Uterus (tissue), 4 donors: ENCODE results near the gene TMEM185B. TPM values are rescaled to one million over a fixed set of nuclear protein-coding genes. Genes with fewer than 3 reads are reported as not detected.

Experiments
- DNase-seq, 2 donors: peaks; one replicate each; pipeline ENCODE4 v3.0.0-alpha.2; 2019 to 2020
- H3K27ac ChIP-seq, 2 donors: fragments of 200-600 bp; sonication (generic); 1 replicate in 1 of 2; 2 replicates in 1 of 2; pipeline ENCODE4 v1.5.1; 2016 to 2018
- H3K27me3 ChIP-seq, 2 donors: fragments of 200-600 bp; sonication (generic); one replicate each; pipeline ENCODE4 v1.5.1; 2018 to 2019; ENCODE audit warnings: control low read depth in 1 of 2
- H3K36me3 ChIP-seq, 2 donors: fragments of 200-600 bp; sonication (generic); one replicate each; pipeline ENCODE4 v1.5.1; 2019; ENCODE audit warnings: control low read depth in 1 of 2
- H3K4me1 ChIP-seq, 2 donors: fragments of 200-600 bp; sonication (generic); one replicate each; pipeline ENCODE4 v1.5.1; 2018 to 2019; ENCODE audit warnings: control low read depth in 1 of 2
- H3K4me3 ChIP-seq, 2 donors: fragments of 200-600 bp; sonication (generic); 1 replicate in 1 of 2; 2 replicates in 1 of 2; pipeline ENCODE4 v1.5.1; 2018 to 2019; ENCODE audit warnings: mild to moderate bottlenecking in 1 of 2
- H3K9me3 ChIP-seq, 2 donors: fragments of 200-600 bp; sonication (generic); one replicate each; pipeline ENCODE4 v1.5.1; 2019; ENCODE audit warnings: control low read depth in 1 of 2
- POLR2A ChIP-seq, 2 donors: fragments of 450-650 bp; IDR thresholded peaks; one replicate each; pipeline ENCODE4 v1.6.1; 2016; ENCODE audit warnings: antibody characterized with exemption in 2 of 2, mild to moderate bottlenecking in 1 of 2, moderate library complexity in 1 of 2
- intact Hi-C: fragments of 100-400 bp; cut with DNase I; formaldehyde crosslinking; loops from one replicate; pipeline ENCODE4 v1.15.1; 2023; ENCODE audit warnings: low total_unique reads
- total RNA-seq, 4 donors: library from RNA; depleted of rRNA in 3 of 4; stranded (reverse); fragments of >200 nt in 3 of 4; gene quantifications; one replicate each; pipeline versions ENCODE4 v1.1.0 to v1.2.4, GENCODE V29; 2014 to 2023
- TF ChIP-seq, protein P1 (sequence below), 4 experiments: fragments of 200-600 bp in 2 of 4; fragments of 450-650 bp in 2 of 4; sonication (generic) in 2 of 4; IDR thresholded peaks; one replicate each; pipeline ENCODE4 v1.5.1; 2016 to 2019; ENCODE audit warnings: antibody characterized with exemption in 4 of 4, mild to moderate bottlenecking in 2 of 4, moderate library complexity in 1 of 4
- donor health status: DM: yes; HTN: yes; CAD: no.

The TMEM185B gene
- total RNA-seq, 4 donors from 2014 or later = 11.5 to 34.6 (median 22.0) TPM

DNA sequence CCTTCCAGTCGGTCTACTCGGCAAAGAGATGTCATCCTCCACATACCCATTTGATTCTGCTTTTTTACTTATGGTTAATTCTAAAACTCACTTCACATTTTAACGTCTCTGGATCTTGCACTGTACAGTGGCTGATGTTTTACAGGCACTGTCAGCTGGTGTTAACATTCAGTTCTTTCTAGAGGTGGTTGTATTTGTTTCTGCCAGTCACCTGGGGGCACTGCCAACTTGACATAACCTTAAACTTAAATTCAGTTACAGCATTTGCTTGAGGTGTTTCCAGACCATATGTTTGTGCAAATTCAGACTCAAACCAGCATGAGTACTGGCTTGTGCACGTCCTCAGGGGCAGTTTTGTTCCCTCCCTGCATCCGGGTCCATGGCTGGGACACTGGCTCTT is 5.3 kb upstream of the TMEM185B start:
- intact Hi-C loops = loop anchor here (10.0 kb wide), 1 partner anchor 86 kb away; no protein-coding TSS in a partner anchor
- DNase-seq = no peak
- no peak for TF ChIP-seq POLR2A (IDR thresholded peaks at IDR 0.05)
- TF ChIP-seq, protein P1, sequence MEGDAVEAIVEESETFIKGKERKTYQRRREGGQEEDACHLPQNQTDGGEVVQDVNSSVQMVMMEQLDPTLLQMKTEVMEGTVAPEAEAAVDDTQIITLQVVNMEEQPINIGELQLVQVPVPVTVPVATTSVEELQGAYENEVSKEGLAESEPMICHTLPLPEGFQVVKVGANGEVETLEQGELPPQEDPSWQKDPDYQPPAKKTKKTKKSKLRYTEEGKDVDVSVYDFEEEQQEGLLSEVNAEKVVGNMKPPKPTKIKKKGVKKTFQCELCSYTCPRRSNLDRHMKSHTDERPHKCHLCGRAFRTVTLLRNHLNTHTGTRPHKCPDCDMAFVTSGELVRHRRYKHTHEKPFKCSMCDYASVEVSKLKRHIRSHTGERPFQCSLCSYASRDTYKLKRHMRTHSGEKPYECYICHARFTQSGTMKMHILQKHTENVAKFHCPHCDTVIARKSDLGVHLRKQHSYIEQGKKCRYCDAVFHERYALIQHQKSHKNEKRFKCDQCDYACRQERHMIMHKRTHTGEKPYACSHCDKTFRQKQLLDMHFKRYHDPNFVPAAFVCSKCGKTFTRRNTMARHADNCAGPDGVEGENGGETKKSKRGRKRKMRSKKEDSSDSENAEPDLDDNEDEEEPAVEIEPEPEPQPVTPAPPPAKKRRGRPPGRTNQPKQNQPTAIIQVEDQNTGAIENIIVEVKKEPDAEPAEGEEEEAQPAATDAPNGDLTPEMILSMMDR (IDR thresholded peaks at IDR 0.05) = no peak

DNA sequence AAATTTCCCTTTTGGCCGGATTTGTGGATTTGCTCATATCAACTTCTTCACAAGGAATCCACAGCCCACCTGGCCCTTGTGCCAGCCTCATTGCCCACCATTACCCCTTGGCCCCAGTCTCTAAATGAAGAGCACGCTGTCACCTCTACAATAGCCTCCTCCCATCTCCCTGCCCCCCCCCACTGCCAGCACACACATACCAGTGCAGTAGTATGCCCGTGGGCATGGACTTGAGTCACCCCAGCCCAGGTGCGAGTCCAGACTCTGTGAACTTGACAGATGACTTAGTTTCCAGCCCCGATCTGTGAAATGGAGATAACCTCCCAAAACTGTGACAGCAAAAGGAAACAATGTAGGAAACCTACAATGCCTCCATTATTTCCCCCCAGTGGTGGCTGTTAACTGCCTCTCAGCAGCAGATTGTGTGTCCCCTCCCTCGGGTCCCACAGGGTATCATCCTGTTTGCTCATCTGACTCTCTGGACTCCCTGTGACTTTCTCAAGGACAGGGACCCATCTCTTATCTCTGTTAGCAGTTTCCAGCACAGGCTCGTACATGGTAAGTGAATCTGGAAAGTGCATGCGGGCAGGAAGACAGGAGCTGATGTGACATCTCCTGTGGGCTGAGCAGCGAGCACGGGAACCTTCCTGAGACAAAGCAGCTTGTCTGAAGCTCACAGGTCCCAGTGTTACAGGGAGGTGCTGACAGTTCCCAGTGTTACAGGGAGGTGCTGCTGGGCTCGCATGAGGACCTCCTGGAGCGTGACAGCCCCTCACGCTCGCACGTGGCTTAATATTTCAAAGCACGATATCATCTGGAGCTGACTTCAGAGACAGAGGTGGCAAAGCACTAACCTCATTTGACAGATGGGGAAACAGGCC is 4.2 kb upstream of the TMEM185B start:
- TF ChIP-seq, protein P1 (IDR thresholded peaks at IDR 0.05) = no peak
- TF ChIP-seq POLR2A (IDR thresholded peaks at IDR 0.05) = no peak
- Histone ChIP-seq H3K9me3 (no peaks in the 10 kb centered on the region), H3K4me3 (no peak overlapping the region), H3K27ac (no peak overlapping the region), H3K4me1 (no peaks in the 10 kb centered on the region), H3K36me3 (no peaks in the 10 kb centered on the region), H3K27me3 (no peaks in the 10 kb centered on the region)
- intact Hi-C loops = loop anchor here (10.0 kb wide), 1 partner anchor 87 kb away; no protein-coding TSS in a partner anchor
- DNase-seq = no peak

More for the DNA sequence above, 5.3 kb upstream of the TMEM185B start:
- H3K36me3 ChIP-seq = no peaks in the 10 kb centered on the region
- no peaks in the 10 kb centered on the region for H3K4me1 ChIP-seq
- H3K27me3 ChIP-seq = no peaks in the 10 kb centered on the region
- H3K27ac ChIP-seq = no peak overlapping the region
- no peaks in the 10 kb centered on the region for H3K9me3 ChIP-seq
- no peak overlapping the region for H3K4me3 ChIP-seq

DNA sequence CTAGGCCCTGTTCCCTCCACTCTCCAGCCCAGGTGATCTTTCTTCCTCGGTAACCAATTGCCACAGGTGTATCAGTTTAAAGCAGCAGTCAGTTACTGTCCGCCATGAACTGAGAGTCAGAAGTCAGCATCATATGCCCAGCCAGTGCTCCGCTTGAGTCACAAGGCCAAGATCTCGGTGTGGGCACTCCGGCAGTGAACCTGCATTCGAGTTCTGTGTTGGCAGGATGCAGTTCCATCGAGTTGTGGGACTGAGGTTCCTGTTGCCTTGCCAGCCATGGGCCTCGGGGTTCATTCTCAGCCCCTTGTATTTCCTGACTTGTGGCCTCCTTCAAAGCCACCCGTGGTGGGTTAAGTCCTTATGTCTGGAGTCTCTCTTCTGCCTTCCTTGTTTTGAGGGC is 3.1 kb upstream of the TMEM185B start:
- no peak for DNase-seq
- Histone ChIP-seq H3K27me3 (no peaks in the 10 kb centered on the region), H3K36me3 (no peaks in the 10 kb centered on the region), H3K4me3 (no peak overlapping the region), H3K4me1 (no peaks in the 10 kb centered on the region), H3K27ac (no peak overlapping the region), H3K9me3 (no peaks in the 10 kb centered on the region)
- intact Hi-C loops = loop anchor here (10.0 kb wide), 1 partner anchor 88 kb away; no protein-coding TSS in a partner anchor
- TF ChIP-seq, protein P1 (IDR thresholded peaks at IDR 0.05) = no peak
- no peak for TF ChIP-seq POLR2A (IDR thresholded peaks at IDR 0.05)

DNA sequence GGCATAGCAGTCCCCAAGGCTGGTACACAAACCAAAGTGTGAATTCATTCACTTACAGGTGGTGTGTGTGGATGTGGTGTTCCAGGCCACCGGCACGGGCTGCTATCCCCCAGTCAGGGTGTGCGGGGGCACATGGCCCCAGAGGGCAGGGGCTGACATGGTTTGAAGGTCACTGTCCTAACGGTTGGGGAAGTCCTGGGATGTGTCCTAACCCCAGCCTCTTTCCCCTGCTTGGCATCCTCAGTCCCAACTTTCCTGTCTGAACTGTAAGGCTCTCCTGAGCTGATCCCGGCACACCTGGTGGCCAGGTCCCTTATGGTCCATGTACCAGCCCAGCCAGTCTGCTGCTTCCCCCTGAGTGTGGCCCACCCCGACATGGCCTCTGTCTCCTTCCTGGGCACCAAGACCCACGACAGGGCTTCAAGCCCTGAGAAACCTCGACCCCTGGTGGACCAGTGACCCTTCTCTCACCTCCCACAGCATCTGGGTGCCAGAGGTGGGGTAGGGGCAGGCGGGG is 2.4 kb upstream of the TMEM185B start:
- intact Hi-C loops = loop anchor here (10.0 kb wide), 1 partner anchor 89 kb away; no protein-coding TSS in a partner anchor
- H3K36me3 ChIP-seq = no peaks in the 10 kb centered on the region
- H3K4me3 ChIP-seq = no peak overlapping the region
- no peak overlapping the region for H3K27ac ChIP-seq
- DNase-seq = no peak
- H3K27me3 ChIP-seq = no peaks in the 10 kb centered on the region
- H3K9me3 ChIP-seq = no peaks in the 10 kb centered on the region
- TF ChIP-seq, protein P1 (IDR thresholded peaks at IDR 0.05) = no peak
- TF ChIP-seq POLR2A (IDR thresholded peaks at IDR 0.05) = no peak
- no peaks in the 10 kb centered on the region for H3K4me1 ChIP-seq
